Endothelial cell of umbilical vein (primary cell): ENCODE data around the gene STRIP2. TPM values are rescaled to one million over a fixed set of nuclear protein-coding genes. Genes with fewer than 3 reads are reported as not detected.
"Not testable (repeated sequence)": the region's sequence is repeated elsewhere in the genome, so short reads cannot be mapped to it uniquely, and the experiment has no call there.

Experiments
- BruUV-seq: library from RNA; stranded (reverse); fragments of 400-500 nt; replicated peaks from 2 replicates; lab custom pipeline; 2021; lab: Mats Ljungman, UMichigan
- CTCF ChIA-PET: fragments of 300-600, 350-600 bp; sonication (Branson Sonifier 250); formaldehyde crosslinking; loops from one replicate; lab custom pipeline; 2021; ENCODE audit warnings: antibody characterized with exemption, inconsistent platforms; lab: Charles Lee
- POLR2A ChIA-PET: fragments of 300-600, 350-600 bp; sonication (Branson Sonifier 250); formaldehyde crosslinking; loops from one replicate; lab custom pipeline; 2021; ENCODE audit warnings: antibody characterized with exemption, inconsistent platforms; lab: Charles Lee
- DNase-seq: peaks from one replicate; pipeline ENCODE4 v3.0.0-alpha.2; 2011; ENCODE audit warnings: low read depth, low spot score
- FAIRE-seq: peaks from 2 replicates; lab custom pipeline; 2011; peaks lifted over from hg19 to GRCh38; lab: Jason Lieb, UNC
- H2AFZ ChIP-seq: 2 replicates; pipeline ENCODE4 v1.6.0; 2012; ENCODE audit warnings: low read depth, low read length, control low read depth, inconsistent platforms
- H3K27ac ChIP-seq: 2 replicates; pipeline ENCODE4 v1.5.1; 2011; ENCODE audit warnings: low read depth, mild to moderate bottlenecking, control low read depth, low read length, moderate library complexity; ENCODE audit not compliant: insufficient read depth
- H3K27me3 ChIP-seq, 2 experiments: 2 replicates each; pipeline versions ENCODE4 v1.6.0 to v1.6.1; 2011; ENCODE audit warnings: low read length in 2 of 2, mixed read lengths in 1 of 2; ENCODE audit not compliant: control insufficient read depth in 2 of 2, insufficient read depth in 2 of 2
- H3K36me3 ChIP-seq, 2 experiments: 2 replicates in 1 of 2; 3 replicates in 1 of 2; pipeline ENCODE4 v1.5.1; 2011; ENCODE audit warnings: low read length in 2 of 2, mild to moderate bottlenecking in 1 of 2, moderate library complexity in 1 of 2; ENCODE audit not compliant: control insufficient read depth in 2 of 2, insufficient read depth in 2 of 2; ENCODE audit errors: extremely low read depth in 1 of 2
- H3K4me1 ChIP-seq: 3 replicates; pipeline ENCODE4 v1.5.1; 2011; ENCODE audit warnings: mild to moderate bottlenecking, low read length; ENCODE audit not compliant: control insufficient read depth, insufficient read depth; ENCODE audit errors: extremely low read depth
- H3K4me2 ChIP-seq: 2 replicates; pipeline ENCODE4 v1.6.1; 2011; ENCODE audit warnings: low read length, control low read depth, mixed read lengths; ENCODE audit not compliant: insufficient read depth
- H3K4me3 ChIP-seq, 3 experiments: fragments of 200-600 bp in 1 of 3; sonication (generic), shearing (Covaris generic) in 1 of 3; replicated peaks in 1 of 3; 2 replicates each; pipeline ENCODE4 v1.5.1; 2011 to 2016; ENCODE audit warnings: control low read depth in 3 of 3, low read length in 3 of 3, mild to moderate bottlenecking in 2 of 3, inconsistent platforms in 1 of 3, low read depth in 1 of 3, moderate library complexity in 1 of 3; ENCODE audit not compliant: insufficient read depth in 1 of 3
- H3K79me2 ChIP-seq: 2 replicates; pipeline ENCODE4 v1.6.0; 2012; ENCODE audit warnings: low read length, inconsistent platforms; ENCODE audit not compliant: control insufficient read depth, insufficient read depth
- H3K9ac ChIP-seq: replicated peaks from 2 replicates; pipeline ENCODE3; 2011; ENCODE audit warnings: low read length, control low read depth; ENCODE audit not compliant: insufficient read depth; ENCODE audit errors: extremely low read depth
- H3K9me1 ChIP-seq: replicated peaks from 3 replicates; pipeline ENCODE4 v1.6.0; 2011; ENCODE audit warnings: mild to moderate bottlenecking, low read length; ENCODE audit not compliant: control insufficient read depth, insufficient read depth; ENCODE audit errors: extremely low read depth
- H3K9me3 ChIP-seq: replicated peaks from 2 replicates; pipeline ENCODE4 v1.5.1; 2012; ENCODE audit warnings: low read length, inconsistent platforms; ENCODE audit not compliant: control insufficient read depth, insufficient read depth
- H4K20me1 ChIP-seq: replicated peaks from 2 replicates; pipeline ENCODE3; 2011; ENCODE audit warnings: mild to moderate bottlenecking, low read length; ENCODE audit not compliant: control insufficient read depth, insufficient read depth; ENCODE audit errors: extremely low read depth
- CTCF ChIP-seq, 2 donors: IDR thresholded peaks; 1 replicate in 1 of 2; 2 replicates in 1 of 2; pipeline ENCODE4 v1.5.1; 2011; ENCODE audit warnings: low read length in 2 of 2, mild to moderate bottlenecking in 2 of 2, moderate library complexity in 2 of 2, control low read depth in 1 of 2, inconsistent platforms in 1 of 2, low read depth in 1 of 2; ENCODE audit not compliant: insufficient read depth in 1 of 2; ENCODE audit errors: extremely low read depth in 1 of 2
- EZH2 ChIP-seq: IDR thresholded peaks from 2 replicates; pipeline ENCODE4 v1.6.1; 2012; ENCODE audit warnings: borderline replicate concordance, low read depth, mild to moderate bottlenecking, moderate library complexity, low read length, inconsistent platforms; ENCODE audit not compliant: severe bottlenecking
- FOS ChIP-seq: IDR thresholded peaks from 2 replicates; pipeline ENCODE4 v1.6.1; 2011; ENCODE audit warnings: mild to moderate bottlenecking, low read length, moderate library complexity, borderline replicate concordance; ENCODE audit not compliant: insufficient read depth
- JUN ChIP-seq: IDR thresholded peaks from 2 replicates; pipeline ENCODE4 v1.6.1; 2011; ENCODE audit warnings: borderline replicate concordance, low read depth; ENCODE audit not compliant: insufficient read length, insufficient read depth
- MYC ChIP-seq: IDR thresholded peaks from one replicate; pipeline ENCODE4 v1.6.1; 2011; ENCODE audit warnings: mild to moderate bottlenecking, low read depth, low read length
- POLR2A ChIP-seq: IDR thresholded peaks from 2 replicates; pipeline ENCODE4 v1.6.1; 2012; ENCODE audit warnings: low read depth, mild to moderate bottlenecking, control low read depth, low read length
- POLR2AphosphoS5 ChIP-seq: IDR thresholded peaks from 2 replicates; pipeline ENCODE4 v1.6.1; 2012; ENCODE audit warnings: low read depth, mild to moderate bottlenecking, control low read depth, low read length, moderate library complexity; ENCODE audit not compliant: insufficient read depth
- dilution Hi-C: fragments of 300-500 bp; cut with MboI; formaldehyde crosslinking; loops from one replicate; pipeline ENCODE4 v1.15.0; 2019; ENCODE audit warnings: low sequenced_read_pairs; ENCODE audit not compliant: extremely low pct_ligation_motif_present
- intact Hi-C: fragments of 100-400 bp; cut with micrococcal nuclease; formaldehyde crosslinking; loops from one replicate; pipeline ENCODE4 v1.10.0; 2022
- polyA plus RNA-seq, 4 experiments: library from polyadenylated mRNA; depleted of rRNA in 3 of 4; stranded (reverse) in 3 of 4; unstranded in 1 of 4; fragments of >200 nt; gene quantifications; 2 replicates each; pipeline versions ENCODE4 v1.2.1 to v1.2.3, GENCODE V29; 2011 to 2012; ENCODE audit warnings: missing spikeins in 1 of 4
- total RNA-seq: library from RNA; stranded (reverse); gene quantifications from 2 replicates; pipeline ENCODE4 v1.2.3, GENCODE V29; 2021
- TF ChIP-seq, protein P1 (sequence below): IDR thresholded peaks from 2 replicates; pipeline ENCODE4 v1.6.1; 2011; ENCODE audit not compliant: insufficient read depth, insufficient read length

The STRIP2 gene
- total and polyA plus RNA-seq, 2 donors (not counting 3 experiments of a cell fraction or from before 2014, with no cell fraction given) = 3.4 to 10.0 TPM

DNA sequence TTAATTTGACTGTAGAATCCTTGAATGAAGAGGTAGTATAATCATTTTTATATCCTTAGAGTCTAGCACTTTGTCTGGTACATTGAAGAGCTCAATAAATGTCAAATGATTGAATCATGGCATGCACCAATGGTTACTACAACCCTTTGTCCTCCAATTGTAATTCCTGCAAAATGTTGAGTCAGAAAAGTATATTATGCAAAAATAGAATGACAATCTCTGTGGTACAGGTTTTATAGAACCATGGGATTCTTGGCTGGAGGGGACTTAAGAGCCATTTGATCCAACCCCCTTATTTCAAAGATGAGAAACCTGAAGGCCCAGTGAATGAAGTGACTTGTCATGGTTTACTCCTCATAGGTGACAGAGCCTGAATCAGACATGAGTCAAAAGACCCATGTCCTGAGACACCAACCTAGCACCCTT, 37.2 kb downstream of the STRIP2 start:
- H4K20me1 ChIP-seq = no peaks in the 10 kb centered on the region
- BruUV-seq = no TSS peak
- no peaks in the 10 kb centered on the region for H3K4me1 ChIP-seq
- no peaks in the 10 kb centered on the region for H3K27me3 ChIP-seq
- no peak overlapping the region for H2AFZ ChIP-seq
- DNase-seq (no peak), FAIRE-seq (no peak)
- ChIA-PET CTCF (interaction anchor here (0.6 to 11.6 kb wide), 34 partner anchors 9 to 539 kb away, joined by 3 to 321 read pairs (median 5); partner anchors contain the start of gene STRIP2), POLR2A (no interaction called here)
- H3K4me2 ChIP-seq = no peak overlapping the region
- no peaks in the 10 kb centered on the region for H3K9me3 ChIP-seq
- no peaks in the 10 kb centered on the region for H3K36me3 ChIP-seq
- H3K9me1 ChIP-seq = no peaks in the 10 kb centered on the region
- TF ChIP-seq FOS = no peak
- TF ChIP-seq MYC = no peak
- no peak for TF ChIP-seq CTCF (IDR thresholded peaks at IDR 0.05; ENCODE audit: extremely low read depth in 1 of 2, insufficient read depth in 1 of 2, low read depth in 1 of 2, low read length in 2 of 2)
- TF ChIP-seq, protein P1, sequence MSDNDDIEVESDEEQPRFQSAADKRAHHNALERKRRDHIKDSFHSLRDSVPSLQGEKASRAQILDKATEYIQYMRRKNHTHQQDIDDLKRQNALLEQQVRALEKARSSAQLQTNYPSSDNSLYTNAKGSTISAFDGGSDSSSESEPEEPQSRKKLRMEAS = no peak
- TF ChIP-seq JUN = no peak
- TF ChIP-seq POLR2A = no peak
- no peak for TF ChIP-seq POLR2AphosphoS5
- no peak for TF ChIP-seq EZH2
- intact Hi-C loops = loop anchor here (10.0 kb wide), 1 partner anchor 543 kb away; no protein-coding TSS in a partner anchor
- no peak overlapping the region for H3K9ac ChIP-seq
- H3K4me3 ChIP-seq = no peak overlapping the region
- dilution Hi-C loops = no loop called here
- H3K79me2 ChIP-seq = no peaks in the 10 kb centered on the region
- no peak overlapping the region for H3K27ac ChIP-seq

DNA sequence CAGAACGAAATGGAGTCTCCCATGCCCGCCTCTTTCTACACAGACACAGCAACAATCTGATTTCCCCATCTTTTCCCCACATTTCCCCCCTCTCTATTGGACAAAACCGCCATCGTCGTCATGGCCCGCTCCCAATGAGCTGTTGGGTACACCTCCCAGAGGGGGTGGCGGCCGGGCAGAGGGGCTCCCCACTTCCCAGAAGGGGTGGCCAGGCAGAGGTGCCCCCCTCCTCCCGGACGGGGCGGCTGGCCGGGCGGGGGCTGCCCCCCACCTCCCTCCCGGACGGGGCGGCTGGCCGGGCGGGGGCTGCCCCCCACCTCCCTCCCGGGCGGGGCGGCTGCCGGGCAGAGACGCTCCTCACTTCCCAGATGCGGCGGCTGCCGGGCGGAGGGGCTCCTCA, 41.7 kb downstream of the STRIP2 start:
- FAIRE-seq, dilution Hi-C loops: not testable (repeated sequence)

DNA sequence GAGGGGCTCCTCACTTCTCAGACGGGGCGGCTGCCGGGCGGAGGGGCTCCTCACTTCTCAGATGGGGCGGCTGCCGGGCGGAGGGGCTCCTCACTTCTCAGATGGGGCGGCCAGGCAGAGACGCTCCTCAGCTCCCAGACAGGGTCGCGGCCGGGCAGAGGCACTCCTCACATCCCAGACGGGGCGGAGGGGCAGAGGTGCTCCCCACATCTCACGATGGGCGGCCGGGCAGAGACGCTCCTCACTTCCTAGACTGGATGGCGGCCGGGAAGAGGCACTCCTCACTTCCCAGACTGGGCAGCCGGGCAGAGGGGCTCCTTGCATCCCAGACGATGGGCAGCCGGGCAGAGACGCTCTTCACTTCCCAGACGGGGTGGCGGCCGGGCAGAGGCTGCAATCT, 42.2 kb downstream of the STRIP2 start:
- CTCF ChIA-PET = not testable (repeated sequence)

More for the DNA sequence above, 41.7 kb downstream of the STRIP2 start:
- H3K36me3 ChIP-seq, H3K9me1 ChIP-seq, H4K20me1 ChIP-seq, H3K4me2 ChIP-seq, CTCF ChIA-PET, H3K4me3 ChIP-seq, H3K79me2 ChIP-seq, H2AFZ ChIP-seq, H3K9ac ChIP-seq, POLR2A ChIA-PET, DNase-seq, BruUV-seq, H3K27ac ChIP-seq, H3K27me3 ChIP-seq, H3K9me3 ChIP-seq, H3K4me1 ChIP-seq: not testable (repeated sequence)
- intact Hi-C loops = loop anchor here (10.0 kb wide), 1 partner anchor 539 kb away; no protein-coding TSS in a partner anchor

More for the DNA sequence above, 42.2 kb downstream of the STRIP2 start:
- H3K4me3 ChIP-seq, DNase-seq, FAIRE-seq, H3K9me1 ChIP-seq, BruUV-seq, H3K27me3 ChIP-seq, H3K27ac ChIP-seq, H2AFZ ChIP-seq, H3K4me1 ChIP-seq, POLR2A ChIA-PET, H3K9me3 ChIP-seq, H4K20me1 ChIP-seq, H3K36me3 ChIP-seq, H3K79me2 ChIP-seq, H3K4me2 ChIP-seq, H3K9ac ChIP-seq, dilution Hi-C loops: not testable (repeated sequence)
- intact Hi-C loops = loop anchor here (10.0 kb wide), 1 partner anchor 538 kb away; no protein-coding TSS in a partner anchor
